Naive B cell (primary cell): ENCODE data around the gene LEKR1. TPM values are rescaled to one million over a fixed set of nuclear protein-coding genes. Genes with fewer than 3 reads are reported as not detected.

Source experiments
- ATAC-seq, 2 donors: fragments of 150-1000 bp; cut with Tn5 transposase; 2 replicates each; pipeline ENCODE4 v1.10.0; 2021; ENCODE audit warnings: low read depth in 2 of 2, mild to moderate bottlenecking in 2 of 2, moderate library complexity in 2 of 2
- DNase-seq: peaks from one replicate; pipeline ENCODE4 v3.0.0; 2022
- H3K27ac Mint-ChIP-seq, 6 donors: one replicate each; pipeline ENCODE4 v1.8.0; 2020 to 2022; ENCODE audit warnings: mild to moderate bottlenecking in 6 of 6, mixed read lengths in 6 of 6, moderate library complexity in 5 of 6, inconsistent platforms in 2 of 6
- H3K27me3 Mint-ChIP-seq, 3 donors: one replicate each; pipeline ENCODE4 v1.8.0; 2021 to 2022; ENCODE audit warnings: mixed read lengths in 3 of 3, mild to moderate bottlenecking in 1 of 3
- H3K36me3 Mint-ChIP-seq, 2 donors: one replicate each; pipeline ENCODE4 v1.8.0; 2020 to 2022; ENCODE audit warnings: mixed read lengths in 2 of 2, inconsistent platforms in 1 of 2, mild to moderate bottlenecking in 1 of 2
- H3K4me1 Mint-ChIP-seq, 3 donors: one replicate each; pipeline ENCODE4 v1.8.0; 2020 to 2022; ENCODE audit warnings: mixed read lengths in 3 of 3, inconsistent platforms in 1 of 3, mild to moderate bottlenecking in 1 of 3, moderate library complexity in 1 of 3
- H3K4me3 Mint-ChIP-seq, 8 donors: one replicate each; pipeline ENCODE4 v1.8.0; 2020 to 2022; ENCODE audit warnings: mild to moderate bottlenecking in 8 of 8, mixed read lengths in 8 of 8, moderate library complexity in 8 of 8, inconsistent platforms in 2 of 8
- H3K9me3 Mint-ChIP-seq, 7 donors: one replicate each; pipeline ENCODE4 v1.8.0; 2020 to 2022; ENCODE audit warnings: mixed read lengths in 7 of 7, mild to moderate bottlenecking in 5 of 7, inconsistent platforms in 2 of 7, moderate library complexity in 1 of 7
- polyA plus RNA-seq, 6 donors: library from polyadenylated mRNA; unstranded; fragments of 300-500 nt; fragmentation: Illumina TruSeq; gene quantifications; one replicate each; pipeline ENCODE4 v1.2.3, GENCODE V29; 2021; ENCODE audit warnings: low read depth in 6 of 6

The LEKR1 gene
- polyA plus RNA-seq, 6 donors from 2014 or later, result 1.9 to 12.3 (median 4.8) TPM; not detected in 1

DNA sequence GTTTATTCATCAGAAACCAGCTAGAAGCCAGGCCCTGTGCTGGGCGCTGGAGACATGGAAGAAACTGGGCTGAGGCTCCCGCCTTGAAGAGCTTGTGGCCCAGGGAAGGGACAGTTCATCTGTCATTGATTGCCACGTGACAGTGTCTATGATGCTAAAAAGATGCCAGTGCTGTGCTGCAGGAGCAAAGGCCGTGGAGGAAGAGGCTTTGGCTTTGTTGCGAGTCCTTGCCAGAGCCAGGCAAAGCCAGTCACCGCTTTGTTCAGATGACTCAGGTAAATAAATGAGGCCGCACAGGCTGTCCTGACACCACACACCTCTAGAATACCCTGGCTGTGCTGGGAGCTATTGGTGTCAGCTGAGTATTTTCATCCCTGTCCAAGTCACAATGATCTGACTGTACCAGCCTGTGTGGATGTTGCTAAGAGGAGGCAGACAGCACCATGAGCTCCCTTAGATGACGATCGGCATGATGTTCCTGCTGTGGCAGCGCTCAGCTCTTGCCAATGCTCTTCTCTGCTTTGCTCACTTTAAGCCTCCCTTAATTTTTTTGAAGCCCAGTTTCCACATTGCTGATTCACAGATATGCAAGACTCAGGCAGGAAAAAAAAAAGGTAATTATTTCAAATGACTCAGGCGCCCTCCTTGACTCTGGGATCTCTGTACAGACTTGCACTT, 256.3 kb downstream of the LEKR1 start:
- no peak for DNase-seq
- peak overlapping the region in 1 of 8 donors; percentile 25 for H3K4me3 Mint-ChIP-seq
- no peak for ATAC-seq
- no peaks in the 10 kb centered on the region for H3K36me3 Mint-ChIP-seq
- peaks cover 7 to 13% (median 11%) of the 10 kb centered on the region in 3 donors for H3K4me1 Mint-ChIP-seq
- H3K27me3 Mint-ChIP-seq, result peaks cover 0 to 9% (median 5%) of the 10 kb centered on the region in 3 donors
- H3K27ac Mint-ChIP-seq, result peak overlapping the region in 4 of 6 donors; percentile 70 to 91 (median 78)
- no peaks in the 10 kb centered on the region for H3K9me3 Mint-ChIP-seq

DNA sequence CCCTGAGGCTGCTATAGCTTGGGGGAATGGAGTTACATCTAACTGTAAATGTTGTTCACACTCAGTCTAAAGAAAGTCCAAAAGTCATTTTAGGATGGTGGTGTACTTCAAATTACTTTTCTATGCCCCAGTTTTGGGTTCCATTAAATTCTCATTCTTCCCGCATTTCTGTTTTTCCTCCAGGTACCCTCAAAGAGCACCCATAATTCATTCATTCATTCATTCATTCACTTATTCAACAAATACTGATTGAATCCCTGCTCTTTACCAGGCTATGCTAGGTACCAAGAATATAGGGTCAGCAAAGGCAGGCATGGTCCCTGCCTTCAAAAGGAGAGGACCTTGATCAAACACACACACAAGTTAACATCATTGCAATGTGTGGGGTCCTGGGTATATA, 257.7 kb downstream of the LEKR1 start:
- ATAC-seq (no peak), DNase-seq (no peak)
- Mint-ChIP-seq H3K36me3 (no peaks in the 10 kb centered on the region), H3K27ac (no peak overlapping the region), H3K4me1 (peaks cover 7 to 21% (median 19%) of the 10 kb centered on the region in 3 donors), H3K27me3 (peaks cover 0 to 9% (median 5%) of the 10 kb centered on the region in 3 donors), H3K9me3 (no peaks in the 10 kb centered on the region), H3K4me3 (no peak overlapping the region)

- no peaks in the 10 kb centered on the region for H3K36me3 Mint-ChIP-seq
- DNase-seq (no peak), ATAC-seq (no peak)
- no peaks in the 10 kb centered on the region for H3K9me3 Mint-ChIP-seq
- H3K27me3 Mint-ChIP-seq, result peaks cover 0 to 9% (median 5%) of the 10 kb centered on the region in 3 donors
- peak overlapping the region in 2 of 8 donors; percentile 41 to 87 for H3K4me3 Mint-ChIP-seq
- H3K4me1 Mint-ChIP-seq, result peaks cover 28 to 33% (median 31%) of the 10 kb centered on the region in 3 donors
- no peak overlapping the region for H3K27ac Mint-ChIP-seq
Observed at GRCh38 chr3:157086060-157086750, 260.1 kb downstream of the LEKR1 start.

- Mint-ChIP-seq H3K4me3 (peak overlapping the region in 1 of 8 donors; percentile 87), H3K36me3 (no peaks in the 10 kb centered on the region), H3K4me1 (peaks cover 25 to 27% (median 25%) of the 10 kb centered on the region in 3 donors), H3K9me3 (no peaks in the 10 kb centered on the region), H3K27me3 (peaks cover 0 to 9% (median 5%) of the 10 kb centered on the region in 3 donors), H3K27ac (no peak overlapping the region)
- no peak for ATAC-seq
- DNase-seq, result no peak
Observed at GRCh38 chr3:157086775-157087174, 260.6 kb downstream of the LEKR1 start.

- DNase-seq (no peak), ATAC-seq (no peak)
- Mint-ChIP-seq H3K4me1 (peaks cover 20 to 22% (median 22%) of the 10 kb centered on the region in 3 donors), H3K36me3 (no peaks in the 10 kb centered on the region), H3K27ac (no peak overlapping the region), H3K4me3 (peak overlapping the region in 3 of 8 donors; percentile 83 to 92 (median 87)), H3K9me3 (no peaks in the 10 kb centered on the region), H3K27me3 (peaks cover 0 to 9% (median 5%) of the 10 kb centered on the region in 3 donors)
Observed at GRCh38 chr3:157087373-157087772, 261.2 kb downstream of the LEKR1 start.

DNA sequence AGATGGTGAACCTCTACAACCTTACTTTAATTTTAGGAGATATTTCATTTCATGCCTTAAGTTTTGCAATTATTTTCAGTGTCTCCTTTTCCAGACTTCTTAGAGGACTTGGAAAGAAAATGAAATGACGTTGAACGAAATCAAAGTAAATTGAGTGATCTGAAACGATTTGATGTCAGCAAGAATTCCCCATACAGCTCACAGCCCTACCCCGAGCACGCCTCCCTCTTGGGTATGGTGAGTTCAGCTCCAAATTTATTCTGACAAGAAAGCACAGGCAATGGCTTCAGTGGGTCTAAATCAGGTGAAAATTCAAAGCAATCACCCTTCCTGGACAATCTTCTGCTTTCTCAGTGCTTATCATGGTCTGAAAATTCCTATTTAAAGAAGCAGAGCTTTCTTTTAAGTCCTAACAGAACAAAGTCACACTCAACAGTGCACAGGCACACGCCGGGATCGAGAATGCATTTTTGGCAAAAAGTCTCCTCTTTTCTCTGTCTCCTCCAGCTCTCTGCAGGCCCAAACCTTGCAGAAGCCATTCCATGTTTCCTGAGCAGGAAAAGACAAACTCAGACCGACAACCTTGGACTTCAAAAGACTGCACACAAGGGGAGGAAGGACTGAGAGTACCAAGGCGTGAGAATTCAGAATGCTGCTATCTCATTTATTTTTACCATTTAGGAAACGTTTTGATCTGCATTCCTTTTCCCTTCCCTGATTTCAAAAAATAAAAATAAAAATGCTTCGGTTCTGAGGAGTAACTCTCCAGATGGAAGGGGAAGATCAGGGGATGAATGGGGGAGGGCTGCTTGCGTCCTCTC, 261.8 kb downstream of the LEKR1 start:
- no peak for DNase-seq
- no peak for ATAC-seq

DNA sequence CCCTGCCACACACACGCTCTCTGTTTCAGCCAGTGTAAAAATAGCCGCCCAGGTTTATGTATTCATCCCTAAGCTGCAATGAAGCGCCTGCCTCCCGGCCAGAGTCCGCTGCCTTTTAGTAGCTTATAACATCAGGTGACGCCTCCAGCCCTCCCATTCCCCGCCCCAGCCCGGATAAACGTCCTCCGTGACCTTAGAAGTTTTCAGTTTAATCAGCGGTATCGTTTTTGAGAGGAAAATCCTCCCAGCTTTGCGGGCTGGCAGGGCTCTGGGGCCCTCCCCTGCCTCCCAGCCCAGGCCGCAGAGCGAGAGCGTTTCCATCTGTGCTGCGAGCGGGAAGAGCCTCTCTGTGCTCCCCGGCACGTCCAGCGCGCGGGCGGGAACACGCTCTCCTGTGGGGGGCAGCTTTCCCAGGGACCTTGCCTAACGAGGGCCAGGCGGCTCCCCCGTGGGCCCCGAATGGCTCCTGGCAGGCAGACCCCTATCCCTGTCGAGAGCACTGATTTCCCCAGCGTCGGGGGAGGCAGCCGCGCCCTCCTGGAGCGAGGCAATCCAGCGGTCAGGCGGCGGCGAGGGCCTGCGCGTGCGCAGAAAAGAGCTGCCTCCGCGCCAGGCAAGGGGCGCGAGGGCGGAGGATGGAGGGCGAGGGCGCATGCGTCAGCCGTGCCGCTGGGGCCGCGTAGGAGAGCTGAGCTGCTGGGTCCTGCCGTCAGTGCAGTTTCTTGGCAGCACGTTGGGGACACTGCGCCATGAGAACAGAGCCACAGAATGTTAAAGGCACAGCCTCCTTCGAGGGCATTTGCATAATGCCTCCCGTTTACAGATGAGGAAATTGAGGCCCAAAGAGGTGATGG, 262.7 kb downstream of the LEKR1 start:
- H3K36me3 Mint-ChIP-seq, result no peaks in the 10 kb centered on the region
- H3K9me3 Mint-ChIP-seq, result no peaks in the 10 kb centered on the region
- peak overlapping the region; percentile 83 to 94 (median 91) for H3K4me3 Mint-ChIP-seq
- peaks cover 20 to 22% (median 22%) of the 10 kb centered on the region in 3 donors for H3K4me1 Mint-ChIP-seq
- H3K27me3 Mint-ChIP-seq, result peaks cover 0 to 5% (median 5%) of the 10 kb centered on the region in 3 donors
- ATAC-seq (peak; percentile 92), DNase-seq (peak; percentile 94)
- peak overlapping the region; percentile 84 to 98 (median 96) for H3K27ac Mint-ChIP-seq

More for the DNA sequence above, 261.8 kb downstream of the LEKR1 start:
- Mint-ChIP-seq H3K4me3 (peak overlapping the region; percentile 83 to 94 (median 91)), H3K27me3 (peaks cover 5 to 7% (median 5%) of the 10 kb centered on the region in 3 donors), H3K36me3 (no peaks in the 10 kb centered on the region), H3K4me1 (peaks cover 20 to 22% (median 22%) of the 10 kb centered on the region in 3 donors), H3K9me3 (no peaks in the 10 kb centered on the region), H3K27ac (peak overlapping the region in 5 of 6 donors; percentile 81 to 98 (median 93))

DNA sequence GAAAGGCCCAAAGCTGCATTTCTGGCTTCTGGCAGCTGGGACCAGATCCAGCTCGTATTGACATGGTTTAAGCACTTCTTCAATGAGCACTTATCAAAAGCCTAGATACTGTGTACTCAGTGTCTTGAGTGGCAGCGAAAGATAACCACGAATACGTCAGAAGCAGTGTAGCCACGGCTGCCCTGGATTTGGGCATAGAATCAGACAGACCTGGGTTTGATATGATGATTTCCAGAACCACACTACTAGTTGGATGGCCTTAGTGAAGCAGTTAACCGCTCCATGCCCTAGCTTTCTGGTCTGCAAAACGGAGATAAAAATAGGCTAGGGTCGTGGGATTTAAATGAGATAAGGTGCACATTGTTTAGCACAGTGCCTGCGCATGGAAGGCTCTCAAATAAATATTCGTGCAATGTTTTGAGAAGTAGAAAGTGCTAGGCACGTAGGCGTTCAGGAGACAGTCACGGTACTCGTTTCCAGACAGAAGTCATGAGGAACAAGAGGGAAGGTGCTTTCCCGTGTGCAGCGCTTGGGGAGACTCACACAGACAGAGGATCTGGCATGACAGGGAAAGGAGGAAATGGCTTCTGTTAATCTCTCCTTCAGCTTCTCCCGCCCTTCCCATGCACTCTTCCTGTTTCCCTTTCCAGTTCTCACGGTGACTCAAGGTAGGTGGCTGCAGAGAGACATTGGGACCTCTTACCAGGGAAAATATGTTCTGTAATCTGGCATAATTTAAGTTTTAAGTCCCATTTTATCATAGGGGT, 263.5 kb downstream of the LEKR1 start:
- Mint-ChIP-seq H3K36me3 (no peaks in the 10 kb centered on the region), H3K27ac (peak overlapping the region; percentile 84 to 98 (median 96)), H3K9me3 (no peaks in the 10 kb centered on the region), H3K4me3 (peak overlapping the region; percentile 83 to 94 (median 91)), H3K4me1 (peaks cover 20 to 22% (median 22%) of the 10 kb centered on the region in 3 donors), H3K27me3 (peaks cover 3 to 9% (median 8%) of the 10 kb centered on the region in 3 donors)
- DNase-seq (peak; percentile 44), ATAC-seq (peak; percentile 43 to 51)

- Mint-ChIP-seq H3K9me3 (no peaks in the 10 kb centered on the region), H3K27ac (peak overlapping the region in 4 of 6 donors; percentile 17 to 97 (median 67)), H3K27me3 (peaks cover 12 to 17% (median 14%) of the 10 kb centered on the region in 3 donors), H3K4me1 (peaks cover 20 to 22% (median 22%) of the 10 kb centered on the region in 3 donors), H3K36me3 (no peaks in the 10 kb centered on the region), H3K4me3 (no peak overlapping the region)
- ATAC-seq, result no peak
- no peak for DNase-seq
Observed at GRCh38 chr3:157091083-157091833, 265.1 kb downstream of the LEKR1 start.

DNA sequence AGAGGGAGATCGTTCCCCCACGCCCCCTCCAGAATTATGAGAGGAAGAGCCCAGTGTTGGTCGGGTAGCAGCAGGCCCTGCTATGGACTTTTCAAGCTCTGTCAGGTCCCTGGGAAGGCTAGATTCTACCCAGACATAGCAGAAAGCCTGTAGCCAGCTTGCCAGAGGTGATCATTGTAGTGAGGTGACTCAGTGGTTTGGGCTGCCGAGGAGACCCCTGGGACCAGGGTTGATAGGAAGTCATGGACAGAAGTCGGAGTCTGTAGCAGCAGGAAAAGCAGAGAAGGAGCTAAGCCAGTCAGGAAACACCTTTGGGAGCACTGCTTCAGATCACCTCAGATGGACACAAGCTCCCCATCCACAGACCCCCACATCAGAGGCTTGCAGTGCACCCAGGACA, 266.1 kb downstream of the LEKR1 start:
- H3K27me3 Mint-ChIP-seq, result peaks cover 19 to 26% (median 23%) of the 10 kb centered on the region in 3 donors
- ATAC-seq (no peak), DNase-seq (no peak)
- H3K4me3 Mint-ChIP-seq, result no peak overlapping the region
- H3K9me3 Mint-ChIP-seq, result no peaks in the 10 kb centered on the region
- H3K4me1 Mint-ChIP-seq, result peaks cover 20 to 22% (median 22%) of the 10 kb centered on the region in 3 donors
- H3K27ac Mint-ChIP-seq, result peak overlapping the region in 3 of 6 donors; percentile 17 to 67 (median 34)
- no peaks in the 10 kb centered on the region for H3K36me3 Mint-ChIP-seq

GRCh38 chr3:157093096-157093495, 266.9 kb downstream of the LEKR1 start:
- peaks cover 23 to 27% (median 24%) of the 10 kb centered on the region in 3 donors for H3K27me3 Mint-ChIP-seq
- DNase-seq (no peak), ATAC-seq (no peak)
- H3K4me3 Mint-ChIP-seq, result no peak overlapping the region
- peaks cover 19 to 20% (median 19%) of the 10 kb centered on the region in 3 donors for H3K4me1 Mint-ChIP-seq
- H3K36me3 Mint-ChIP-seq, result no peaks in the 10 kb centered on the region
- no peak overlapping the region for H3K27ac Mint-ChIP-seq
- no peaks in the 10 kb centered on the region for H3K9me3 Mint-ChIP-seq
